Thymus (tissue), 11 donors: ENCODE data around the gene BSN. TPM values are rescaled to one million over a fixed set of nuclear protein-coding genes. Genes with fewer than 3 reads are reported as not detected.

Source experiments
- DNase-seq, 9 donors: peaks; one replicate each; pipeline ENCODE4 v3.0.0-alpha.2; 2013; ENCODE audit warnings: low spot score in 9 of 9, low read depth in 6 of 9, missing footprints in 1 of 9
- H3K27ac ChIP-seq, 2 donors: one replicate each; pipeline ENCODE4 v1.5.1; 2013; ENCODE audit warnings: control low read depth in 1 of 2, low read depth in 1 of 2, low read length in 1 of 2, mild to moderate bottlenecking in 1 of 2, moderate library complexity in 1 of 2
- H3K27me3 ChIP-seq, 2 donors: one replicate each; pipeline ENCODE4 v1.5.1; 2013; ENCODE audit warnings: low read length in 1 of 2; ENCODE audit not compliant: control insufficient read depth in 2 of 2, insufficient read depth in 1 of 2
- H3K36me3 ChIP-seq, 2 donors: one replicate each; pipeline ENCODE4 v1.5.1; 2013; ENCODE audit warnings: low read length in 1 of 2, mild to moderate bottlenecking in 1 of 2, moderate library complexity in 1 of 2; ENCODE audit not compliant: control insufficient read depth in 2 of 2, insufficient read depth in 2 of 2
- H3K4me1 ChIP-seq, 2 donors: one replicate each; pipeline ENCODE4 v1.5.1; 2013; ENCODE audit warnings: low read length in 2 of 2; ENCODE audit not compliant: control insufficient read depth in 2 of 2, insufficient read depth in 2 of 2
- H3K4me3 ChIP-seq, 2 donors: one replicate each; pipeline ENCODE4 v1.5.1; 2013; ENCODE audit warnings: low read length in 2 of 2, control low read depth in 1 of 2, mild to moderate bottlenecking in 1 of 2
- H3K9me3 ChIP-seq, 2 donors: one replicate each; pipeline ENCODE4 v1.5.1; 2013; ENCODE audit warnings: low read length in 1 of 2, mild to moderate bottlenecking in 1 of 2; ENCODE audit not compliant: control insufficient read depth in 2 of 2, insufficient read depth in 1 of 2
- WGBS: extraction: QIAGEN DNeasy Blood & Tissue Kit; methylation state at CpG from one replicate; pipeline ENCODE4 v1.1.7; 2013; 5-methylcytosine and 5-hydroxymethylcytosine counted together
- polyA plus RNA-seq: library from polyadenylated mRNA; stranded (reverse); fragments of 200-250 nt; gene quantifications from one replicate; pipeline ENCODE4 v1.2.3, GENCODE V29; 2013
- total RNA-seq: library from RNA; stranded (reverse); fragments of 120-200 nt; gene quantifications from one replicate; pipeline ENCODE4 v1.2.4, GENCODE V29; 2013
- donor health status: healthy.

The BSN gene
- total and polyA plus RNA-seq, 2 donors, result 0.09 TPM

DNA sequence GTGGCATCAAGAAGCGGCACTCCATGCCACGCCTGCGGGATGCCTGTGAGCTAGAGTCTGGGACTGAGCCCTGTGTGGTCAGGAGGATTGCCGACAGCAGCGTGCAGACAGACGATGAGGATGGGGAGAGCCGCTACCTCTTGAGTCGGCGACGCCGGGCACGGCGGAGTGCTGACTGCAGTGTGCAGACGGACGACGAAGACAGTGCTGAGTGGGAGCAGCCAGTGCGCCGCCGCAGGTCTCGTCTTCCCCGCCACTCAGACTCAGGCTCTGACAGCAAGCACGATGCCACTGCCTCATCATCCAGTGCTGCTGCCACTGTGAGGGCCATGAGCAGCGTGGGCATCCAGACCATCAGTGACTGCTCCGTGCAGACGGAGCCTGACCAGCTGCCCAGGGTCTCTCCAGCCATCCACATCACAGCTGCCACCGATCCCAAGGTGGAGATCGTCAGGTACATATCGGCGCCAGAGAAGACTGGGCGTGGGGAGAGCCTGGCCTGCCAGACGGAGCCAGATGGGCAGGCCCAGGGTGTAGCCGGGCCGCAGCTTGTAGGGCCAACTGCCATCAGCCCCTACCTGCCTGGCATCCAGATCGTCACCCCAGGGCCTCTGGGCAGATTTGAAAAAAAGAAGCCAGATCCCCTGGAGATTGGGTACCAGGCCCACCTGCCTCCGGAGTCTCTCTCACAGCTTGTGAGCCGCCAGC lies 103.1 kb downstream of the BSN start:
- H3K9me3 ChIP-seq, result peaks cover 0 to 6% of the 10 kb centered on the region in 2 donors
- no peak overlapping the region for H3K4me3 ChIP-seq
- no peaks in the 10 kb centered on the region for H3K4me1 ChIP-seq
- no peaks in the 10 kb centered on the region for H3K36me3 ChIP-seq
- DNase-seq, result no peak
- peaks cover 0 to 6% of the 10 kb centered on the region in 2 donors for H3K27me3 ChIP-seq
- 98% methylated on average over 36 of the region's 36 CpGs for WGBS
- H3K27ac ChIP-seq, result no peak overlapping the region

DNA sequence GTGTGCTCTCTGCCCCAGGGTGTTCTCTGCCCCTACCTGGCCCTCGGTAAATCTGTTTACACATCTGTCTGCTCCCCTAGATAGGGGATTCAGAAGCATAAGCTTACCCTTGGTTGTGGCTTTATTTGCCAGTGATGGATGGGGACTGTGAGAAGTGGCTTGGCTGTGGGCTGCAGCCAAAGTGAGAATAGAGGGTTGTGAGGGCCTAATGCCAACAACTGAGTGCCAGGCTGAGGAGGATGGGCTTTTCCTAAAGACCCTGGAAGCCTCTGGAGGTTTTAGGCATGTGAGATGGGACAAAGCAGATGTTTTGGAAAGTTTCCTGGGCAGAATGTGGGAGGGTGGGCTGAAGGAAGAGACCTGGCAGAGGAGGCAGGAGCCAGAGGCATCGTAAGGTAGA lies 104.4 kb downstream of the BSN start:
- Histone ChIP-seq H3K4me1 (no peaks in the 10 kb centered on the region), H3K9me3 (peaks cover 0 to 6% of the 10 kb centered on the region in 2 donors), H3K27me3 (peaks cover 0 to 6% of the 10 kb centered on the region in 2 donors), H3K27ac (no peak overlapping the region), H3K36me3 (no peaks in the 10 kb centered on the region), H3K4me3 (no peak overlapping the region)
- WGBS, result over 99% methylated on average over 2 of the region's 2 CpGs
- DNase-seq, result no peak

DNA sequence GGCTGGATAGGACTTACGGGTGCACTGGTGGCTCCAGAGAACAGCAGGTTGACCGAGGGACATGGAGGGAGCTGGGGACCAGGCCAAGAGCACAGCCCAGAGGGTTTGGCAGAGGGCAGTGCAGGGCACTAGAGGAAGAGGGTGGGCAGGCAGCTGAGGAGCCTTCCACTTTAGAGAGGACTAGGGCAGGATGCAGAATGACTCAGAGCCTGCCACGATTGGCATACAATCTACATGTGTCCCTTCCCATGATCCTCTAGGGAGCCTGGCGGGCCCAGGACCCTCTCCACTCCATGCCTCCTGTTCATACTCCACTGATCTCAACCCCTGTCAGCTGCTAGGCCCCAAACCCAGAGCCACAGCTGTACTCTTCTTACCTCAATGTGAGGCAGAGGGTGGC lies 105.5 kb downstream of the BSN start:
- H3K27ac ChIP-seq, result no peak overlapping the region
- H3K36me3 ChIP-seq, result no peaks in the 10 kb centered on the region
- peaks cover 0 to 6% of the 10 kb centered on the region in 2 donors for H3K9me3 ChIP-seq
- no peak overlapping the region for H3K4me3 ChIP-seq
- DNase-seq, result no peak
- peaks cover 0 to 6% of the 10 kb centered on the region in 2 donors for H3K27me3 ChIP-seq
- 77% methylated on average over 4 of the region's 4 CpGs for WGBS
- no peaks in the 10 kb centered on the region for H3K4me1 ChIP-seq

DNA sequence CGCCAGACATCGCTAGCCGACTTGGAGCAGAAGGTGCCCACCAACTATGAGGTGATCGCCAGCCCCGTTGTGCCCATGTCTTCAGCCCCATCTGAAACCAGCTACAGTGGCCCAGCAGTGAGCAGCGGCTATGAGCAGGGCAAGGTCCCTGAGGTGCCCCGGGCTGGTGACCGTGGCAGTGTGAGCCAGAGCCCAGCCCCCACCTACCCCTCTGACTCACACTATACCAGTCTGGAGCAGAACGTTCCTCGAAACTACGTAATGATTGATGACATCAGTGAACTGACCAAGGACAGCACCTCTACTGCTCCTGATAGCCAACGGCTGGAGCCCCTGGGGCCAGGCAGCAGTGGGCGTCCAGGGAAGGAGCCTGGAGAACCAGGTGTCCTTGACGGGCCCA lies 107.0 kb downstream of the BSN start:
- no peak overlapping the region for H3K4me3 ChIP-seq
- H3K27me3 ChIP-seq, result peaks cover 0 to 7% of the 10 kb centered on the region in 2 donors
- no peaks in the 10 kb centered on the region for H3K36me3 ChIP-seq
- H3K27ac ChIP-seq, result no peak overlapping the region
- peaks cover 0 to 3% of the 10 kb centered on the region in 2 donors for H3K9me3 ChIP-seq
- no peak for DNase-seq
- no peaks in the 10 kb centered on the region for H3K4me1 ChIP-seq
- WGBS, result 96% methylated on average over 14 of the region's 14 CpGs

DNA sequence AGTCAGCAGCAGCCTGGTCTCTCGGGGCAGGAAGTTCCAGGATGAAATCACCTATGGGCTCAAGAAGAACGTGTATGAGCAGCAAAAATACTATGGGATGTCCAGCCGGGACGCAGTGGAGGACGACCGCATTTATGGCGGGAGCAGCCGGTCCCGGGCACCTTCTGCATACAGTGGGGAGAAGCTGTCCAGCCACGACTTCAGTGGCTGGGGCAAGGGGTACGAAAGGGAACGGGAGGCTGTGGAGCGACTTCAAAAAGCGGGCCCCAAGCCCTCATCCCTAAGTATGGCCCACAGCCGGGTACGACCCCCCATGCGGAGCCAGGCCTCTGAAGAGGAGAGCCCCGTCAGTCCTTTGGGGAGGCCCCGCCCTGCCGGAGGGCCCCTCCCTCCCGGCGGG lies 107.7 kb downstream of the BSN start:
- peaks cover 0 to 2% of the 10 kb centered on the region in 2 donors for H3K27me3 ChIP-seq

DNA sequence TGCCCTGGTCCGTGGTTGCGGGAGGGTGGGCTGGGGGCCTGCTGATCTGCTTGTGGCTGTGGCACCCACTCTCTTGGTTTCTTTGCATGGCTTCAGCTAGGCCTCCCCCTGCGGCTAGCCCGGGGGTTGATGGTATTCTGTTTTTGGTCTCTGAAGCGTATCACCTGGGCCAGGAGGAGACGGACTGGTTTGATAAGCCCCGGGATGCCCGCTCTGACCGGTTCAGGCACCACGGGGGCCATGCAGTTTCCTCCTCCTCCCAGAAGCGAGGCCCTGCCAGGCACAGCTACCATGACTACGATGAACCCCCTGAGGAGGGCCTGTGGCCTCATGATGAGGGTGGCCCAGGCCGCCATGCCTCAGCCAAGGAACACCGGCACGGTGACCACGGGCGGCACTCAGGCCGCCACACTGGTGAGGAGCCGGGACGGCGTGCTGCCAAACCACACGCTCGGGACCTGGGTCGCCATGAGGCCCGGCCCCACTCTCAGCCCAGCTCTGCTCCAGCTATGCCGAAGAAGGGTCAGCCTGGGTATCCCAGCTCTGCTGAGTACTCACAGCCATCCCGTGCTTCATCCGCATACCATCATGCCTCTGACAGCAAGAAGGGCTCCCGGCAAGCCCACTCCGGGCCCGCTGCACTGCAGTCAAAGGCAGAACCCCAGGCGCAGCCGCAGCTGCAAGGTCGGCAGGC lies 108.6 kb downstream of the BSN start:
- H3K27me3 ChIP-seq, result peaks cover 0 to 2% of the 10 kb centered on the region in 2 donors
- WGBS, result 98% methylated on average over 34 of the region's 34 CpGs
- DNase-seq, result no peak
- no peaks in the 10 kb centered on the region for H3K36me3 ChIP-seq
- no peaks in the 10 kb centered on the region for H3K4me1 ChIP-seq
- H3K9me3 ChIP-seq, result no peaks in the 10 kb centered on the region
- no peak overlapping the region for H3K4me3 ChIP-seq
- H3K27ac ChIP-seq, result no peak overlapping the region

More for the DNA sequence above, 107.7 kb downstream of the BSN start:
- Histone ChIP-seq H3K4me1 (no peaks in the 10 kb centered on the region), H3K36me3 (no peaks in the 10 kb centered on the region), H3K27ac (no peak overlapping the region), H3K9me3 (no peaks in the 10 kb centered on the region), H3K4me3 (no peak overlapping the region)
- DNase-seq, result no peak
- WGBS, result 96% methylated on average over 22 of the region's 22 CpGs

DNA sequence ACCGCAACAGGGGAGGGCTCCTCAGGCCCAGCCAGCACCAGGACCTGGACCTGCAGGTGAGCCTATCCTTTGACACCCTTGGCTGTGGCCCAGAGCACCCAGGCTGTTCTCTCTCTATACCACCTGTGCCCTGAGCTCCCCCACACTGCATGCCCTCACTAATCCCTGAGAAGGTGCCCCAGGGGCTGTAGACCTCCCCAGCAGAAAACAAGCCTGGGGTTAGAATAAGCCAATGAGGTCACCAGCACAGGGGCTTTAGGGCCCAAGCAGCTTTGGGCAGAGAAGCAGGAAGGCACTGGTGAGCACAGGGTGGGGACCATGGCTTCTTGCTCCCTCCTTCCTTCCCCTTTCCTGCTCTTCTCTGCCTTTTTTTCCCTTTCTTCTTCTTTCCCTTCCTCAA lies 109.6 kb downstream of the BSN start:
- H3K4me1 ChIP-seq, result no peaks in the 10 kb centered on the region
- H3K36me3 ChIP-seq, result no peaks in the 10 kb centered on the region
- H3K9me3 ChIP-seq, result no peaks in the 10 kb centered on the region
- H3K27ac ChIP-seq, result no peak overlapping the region
- peaks cover 0 to 2% of the 10 kb centered on the region in 2 donors for H3K27me3 ChIP-seq
- H3K4me3 ChIP-seq, result no peak overlapping the region
- WGBS, result 100% methylated on average over 1 of the region's 1 CpG
- DNase-seq, result no peak

DNA sequence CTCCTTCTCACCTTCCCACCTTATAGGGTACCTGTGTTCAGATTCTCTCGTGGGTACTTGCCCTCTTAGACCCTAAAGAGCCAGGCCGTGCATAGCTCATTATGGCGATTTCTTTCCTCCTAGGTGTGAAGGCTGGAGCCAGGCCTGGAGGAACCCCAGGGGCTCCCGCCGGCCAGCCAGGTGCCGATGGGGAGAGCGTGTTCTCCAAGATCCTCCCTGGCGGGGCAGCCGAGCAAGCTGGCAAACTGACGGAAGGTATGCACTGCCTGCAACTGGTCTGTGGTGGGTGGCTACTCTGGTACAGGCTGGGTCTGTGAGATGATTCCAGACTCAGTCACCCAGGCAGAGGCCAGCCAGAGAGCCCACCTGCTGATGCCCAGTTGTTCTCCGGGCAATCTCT lies 110.0 kb downstream of the BSN start:
- H3K27me3 ChIP-seq, result peaks cover 0 to 2% of the 10 kb centered on the region in 2 donors
- WGBS, result 92% methylated on average over 11 of the region's 11 CpGs
- no peaks in the 10 kb centered on the region for H3K4me1 ChIP-seq
- H3K4me3 ChIP-seq, result no peak overlapping the region
- no peaks in the 10 kb centered on the region for H3K36me3 ChIP-seq
- H3K9me3 ChIP-seq, result no peaks in the 10 kb centered on the region
- H3K27ac ChIP-seq, result no peak overlapping the region
- DNase-seq, result no peak

DNA sequence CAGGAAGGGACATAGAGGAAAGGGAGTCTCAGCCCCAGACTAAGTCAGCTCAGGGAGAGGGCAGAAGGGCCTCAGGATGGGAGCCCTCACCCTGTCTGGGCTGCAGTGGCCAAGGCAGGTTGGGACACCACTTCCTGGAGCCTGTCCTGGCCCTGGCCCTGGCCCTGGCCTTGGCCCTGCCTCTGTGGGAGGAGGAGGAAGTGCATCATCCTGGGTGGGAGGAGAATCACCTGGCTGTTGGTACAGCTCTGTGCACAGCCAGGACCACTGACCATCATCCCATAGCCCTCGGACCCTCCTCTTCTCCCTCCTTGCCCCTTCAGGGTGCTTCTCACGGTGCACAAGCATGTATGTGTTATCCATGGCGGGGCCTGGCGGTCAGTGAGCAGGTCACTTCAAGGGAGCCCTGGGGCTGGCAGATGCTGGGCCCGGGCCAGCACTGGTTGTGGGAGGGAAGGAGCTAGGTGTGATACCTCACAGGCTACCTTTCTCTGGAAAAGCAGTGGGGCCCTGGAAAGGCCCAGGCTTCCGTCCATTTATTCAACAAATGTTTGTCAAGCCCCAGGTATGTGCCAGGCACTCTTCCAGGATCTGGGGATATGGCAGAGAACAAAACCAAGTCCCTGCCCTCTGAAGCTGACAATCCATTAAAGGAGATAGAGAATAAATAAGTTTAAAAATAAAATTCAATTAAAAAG lies 111.7 kb downstream of the BSN start:
- H3K36me3 ChIP-seq, result no peaks in the 10 kb centered on the region
- H3K27ac ChIP-seq, result no peak overlapping the region
- H3K4me3 ChIP-seq, result no peak overlapping the region
- WGBS, result 97% methylated on average over 6 of the region's 6 CpGs
- DNase-seq, result no peak
- H3K27me3 ChIP-seq, result peaks cover 0 to 2% of the 10 kb centered on the region in 2 donors
- no peaks in the 10 kb centered on the region for H3K4me1 ChIP-seq
- H3K9me3 ChIP-seq, result no peaks in the 10 kb centered on the region
